Measurements from ENCODE around the gene ADIPOR2. TPM values are rescaled to one million over a fixed set of nuclear protein-coding genes. Genes with fewer than 3 reads are reported as not detected.

Gene ADIPOR2, protein sequence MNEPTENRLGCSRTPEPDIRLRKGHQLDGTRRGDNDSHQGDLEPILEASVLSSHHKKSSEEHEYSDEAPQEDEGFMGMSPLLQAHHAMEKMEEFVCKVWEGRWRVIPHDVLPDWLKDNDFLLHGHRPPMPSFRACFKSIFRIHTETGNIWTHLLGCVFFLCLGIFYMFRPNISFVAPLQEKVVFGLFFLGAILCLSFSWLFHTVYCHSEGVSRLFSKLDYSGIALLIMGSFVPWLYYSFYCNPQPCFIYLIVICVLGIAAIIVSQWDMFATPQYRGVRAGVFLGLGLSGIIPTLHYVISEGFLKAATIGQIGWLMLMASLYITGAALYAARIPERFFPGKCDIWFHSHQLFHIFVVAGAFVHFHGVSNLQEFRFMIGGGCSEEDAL
- 46.6 TPM for total RNA-seq

DNA sequence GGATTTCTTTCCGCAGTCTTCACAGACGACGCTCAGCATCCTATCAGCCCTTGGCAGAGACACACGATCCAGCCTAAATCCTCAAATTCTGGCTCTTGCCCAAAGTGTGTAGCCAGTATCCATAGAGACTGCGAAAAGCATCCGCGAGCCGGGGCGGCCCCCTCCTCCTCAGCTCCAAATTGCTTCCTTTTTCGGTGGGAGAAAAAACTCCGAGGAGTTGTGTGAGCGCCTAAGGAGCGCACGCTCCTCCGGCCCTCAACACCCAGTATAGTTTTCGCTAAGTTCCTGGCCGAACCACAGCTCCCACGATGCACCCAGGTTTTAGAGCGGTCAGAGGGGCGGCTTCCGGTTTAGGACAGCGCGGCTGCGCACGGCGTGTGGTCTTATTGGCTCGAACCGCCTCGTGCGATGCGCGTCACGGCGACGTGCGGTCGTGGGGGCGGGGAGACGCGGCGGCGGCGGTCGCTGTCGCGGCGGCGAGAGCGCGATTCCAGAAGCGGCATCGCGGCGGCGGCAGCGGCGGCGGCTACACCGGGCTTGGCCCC, at the start of gene ADIPOR2:
Gene ADIPOR2 (plus strand): TSS at position 493 of the 545 bp plus-strand sequence. CDS start 63,274 bp downstream, outside the sequence.
- DNase-seq (ENCODE audit: low spot score) = peak; percentile 96

DNA sequence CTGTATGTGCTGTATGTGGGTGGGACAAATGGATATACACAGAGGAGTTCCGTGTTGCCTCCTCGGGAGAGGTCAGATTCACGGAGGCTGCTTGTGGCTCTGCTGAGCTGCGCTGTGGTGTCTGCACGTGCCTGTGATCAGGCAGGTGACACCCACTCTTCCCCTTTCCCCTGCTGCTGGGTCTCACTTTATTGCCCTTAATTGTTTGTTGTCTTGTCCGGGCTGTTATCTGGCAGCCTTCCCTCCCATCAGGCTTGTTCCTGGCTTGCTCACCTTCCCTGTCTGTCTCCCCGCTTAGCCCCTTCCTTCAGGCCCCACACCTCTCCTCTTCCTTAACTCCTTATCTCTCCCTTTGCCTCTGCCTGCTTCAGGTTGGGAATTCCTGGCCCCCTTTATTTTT, 48.4 kb upstream of the ADIPOR2 start:
- no peak for DNase-seq (ENCODE audit: low spot score)

DNA sequence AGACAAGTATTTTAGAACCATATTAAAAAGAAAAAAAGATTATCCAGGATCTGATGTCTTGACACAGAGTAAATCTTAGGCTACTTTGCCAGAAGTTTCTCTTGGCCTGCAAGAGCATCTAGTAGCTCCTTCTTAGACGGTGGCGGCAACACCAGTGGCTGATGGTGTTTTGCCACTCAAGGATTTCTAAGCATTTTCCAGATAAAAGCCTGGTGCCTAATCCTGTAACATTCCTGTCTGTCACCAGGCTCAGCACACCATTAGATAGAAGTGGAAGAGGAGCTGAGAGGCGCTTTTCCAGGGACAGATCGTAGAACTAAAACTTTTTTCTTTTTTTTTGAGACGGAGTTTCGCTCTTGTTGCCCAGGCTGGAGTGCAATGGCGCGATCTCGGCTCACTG, 47.8 kb upstream of the ADIPOR2 start:
- DNase-seq (ENCODE audit: low spot score) = no peak

- DNase-seq (ENCODE audit: low spot score) = no peak
These were observed 46.9 kb upstream of the ADIPOR2 start for GRCh38 chr12:1643905-1644533.

GRCh38 chr12:1644534-1645438, 46.1 kb upstream of the ADIPOR2 start:
- peak; percentile 68 for DNase-seq (ENCODE audit: low spot score)

DNA sequence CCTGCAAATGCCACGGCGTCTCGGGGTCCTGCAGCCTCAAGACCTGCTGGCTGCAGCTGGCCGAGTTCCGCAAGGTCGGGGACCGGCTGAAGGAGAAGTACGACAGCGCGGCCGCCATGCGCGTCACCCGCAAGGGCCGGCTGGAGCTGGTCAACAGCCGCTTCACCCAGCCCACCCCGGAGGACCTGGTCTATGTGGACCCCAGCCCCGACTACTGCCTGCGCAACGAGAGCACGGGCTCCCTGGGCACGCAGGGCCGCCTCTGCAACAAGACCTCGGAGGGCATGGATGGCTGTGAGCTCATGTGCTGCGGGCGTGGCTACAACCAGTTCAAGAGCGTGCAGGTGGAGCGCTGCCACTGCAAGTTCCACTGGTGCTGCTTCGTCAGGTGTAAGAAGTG, 45.1 kb upstream of the ADIPOR2 start:
- DNase-seq (ENCODE audit: low spot score) = no peak

DNA sequence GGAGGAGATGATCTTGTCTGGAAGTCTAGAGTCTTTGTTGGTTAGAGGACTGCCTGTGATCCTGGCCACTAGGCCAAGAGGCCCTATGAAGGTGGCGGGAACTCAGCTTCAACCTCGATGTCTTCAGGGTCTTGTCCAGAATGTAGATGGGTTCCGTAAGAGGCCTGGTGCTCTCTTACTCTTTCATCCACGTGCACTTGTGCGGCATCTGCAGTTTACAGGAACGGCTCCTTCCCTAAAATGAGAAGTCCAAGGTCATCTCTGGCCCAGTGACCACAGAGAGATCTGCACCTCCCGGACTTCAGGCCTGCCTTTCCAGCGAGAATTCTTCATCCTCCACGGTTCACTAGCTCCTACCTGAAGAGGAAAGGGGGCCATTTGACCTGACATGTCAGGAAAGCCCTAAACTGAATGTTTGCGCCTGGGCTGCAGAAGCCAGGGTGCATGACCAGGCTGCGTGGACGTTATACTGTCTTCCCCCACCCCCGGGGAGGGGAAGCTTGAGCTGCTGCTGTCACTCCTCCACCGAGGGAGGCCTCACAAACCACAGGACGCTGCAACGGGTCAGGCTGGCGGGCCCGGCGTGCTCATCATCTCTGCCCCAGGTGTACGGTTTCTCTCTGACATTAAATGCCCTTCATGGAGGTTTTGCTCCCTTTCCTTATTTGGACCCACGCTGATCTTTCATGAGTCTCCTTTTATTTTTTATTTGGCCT, 44.1 kb upstream of the ADIPOR2 start:
- DNase-seq (ENCODE audit: low spot score) = no peak

DNA sequence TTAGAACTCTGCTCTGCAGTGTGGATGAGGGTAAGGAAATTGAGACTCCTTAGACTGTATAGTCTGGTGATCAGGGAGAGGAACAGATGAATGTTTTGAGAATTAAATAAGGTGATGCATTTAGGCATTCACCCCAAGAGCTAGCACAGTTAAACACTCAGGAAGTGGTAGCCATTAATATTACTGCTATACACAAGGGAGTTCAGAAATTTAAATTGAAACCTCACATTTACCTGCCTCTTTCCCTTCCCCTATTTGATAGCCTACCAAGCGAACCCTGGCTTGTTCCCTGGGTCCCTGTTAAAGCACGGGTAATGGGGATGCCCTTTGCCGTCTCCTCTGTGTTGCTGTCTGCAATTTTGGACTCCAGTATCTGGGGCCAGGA, 43.6 kb upstream of the ADIPOR2 start:
- DNase-seq (ENCODE audit: low spot score) = no peak

GRCh38 chr12:1650260-1650977, 40.5 kb upstream of the ADIPOR2 start:
- no peak for DNase-seq (ENCODE audit: low spot score)

DNA sequence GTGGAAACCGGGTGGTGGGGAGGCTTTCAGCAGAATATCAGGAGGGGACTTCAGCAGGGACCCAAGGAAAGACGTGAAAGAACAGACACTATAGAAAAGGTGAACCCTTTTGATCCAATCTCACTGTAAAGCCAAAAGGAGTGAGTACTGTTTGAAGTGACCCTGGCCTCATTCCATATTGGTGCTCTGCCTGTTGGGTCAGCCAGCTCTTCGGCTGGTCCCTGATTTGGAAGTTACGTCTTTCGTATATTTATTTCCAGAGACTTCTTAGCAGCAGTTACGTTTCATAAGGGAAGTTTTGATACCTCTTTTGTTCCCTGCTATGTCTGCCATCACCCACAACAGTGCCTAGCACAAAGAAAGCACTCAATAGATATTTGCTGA, 39.9 kb upstream of the ADIPOR2 start:
- no peak for DNase-seq (ENCODE audit: low spot score)

DNA sequence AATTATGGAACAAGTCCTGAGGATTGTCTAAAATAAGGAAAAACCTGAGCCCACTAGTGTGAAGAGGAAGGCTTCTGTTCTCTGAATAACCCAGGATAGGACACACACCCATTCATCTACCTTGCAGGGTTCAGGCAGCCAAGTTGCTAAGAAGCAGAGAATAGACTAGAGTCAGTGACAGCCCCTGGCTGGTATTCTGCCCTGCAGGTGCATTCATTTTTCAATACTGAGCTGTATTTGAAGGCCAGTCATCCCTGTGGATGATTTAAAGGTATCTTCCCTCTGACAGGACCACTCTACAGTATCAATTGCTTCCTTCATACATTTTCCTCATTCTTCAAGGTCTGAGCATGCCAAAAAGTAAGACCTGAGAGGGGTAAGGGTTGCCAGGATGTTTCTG, 38.9 kb upstream of the ADIPOR2 start:
- DNase-seq (ENCODE audit: low spot score) = no peak

GRCh38 chr12:1655225-1655788, 35.6 kb upstream of the ADIPOR2 start:
- DNase-seq (ENCODE audit: low spot score) = no peak

- no peak for DNase-seq (ENCODE audit: low spot score)
These were observed 34.0 kb upstream of the ADIPOR2 start for GRCh38 chr12:1656902-1657301.

GRCh38 chr12:1657688-1658087, 33.2 kb upstream of the ADIPOR2 start:
- DNase-seq (ENCODE audit: low spot score) = no peak

DNA sequence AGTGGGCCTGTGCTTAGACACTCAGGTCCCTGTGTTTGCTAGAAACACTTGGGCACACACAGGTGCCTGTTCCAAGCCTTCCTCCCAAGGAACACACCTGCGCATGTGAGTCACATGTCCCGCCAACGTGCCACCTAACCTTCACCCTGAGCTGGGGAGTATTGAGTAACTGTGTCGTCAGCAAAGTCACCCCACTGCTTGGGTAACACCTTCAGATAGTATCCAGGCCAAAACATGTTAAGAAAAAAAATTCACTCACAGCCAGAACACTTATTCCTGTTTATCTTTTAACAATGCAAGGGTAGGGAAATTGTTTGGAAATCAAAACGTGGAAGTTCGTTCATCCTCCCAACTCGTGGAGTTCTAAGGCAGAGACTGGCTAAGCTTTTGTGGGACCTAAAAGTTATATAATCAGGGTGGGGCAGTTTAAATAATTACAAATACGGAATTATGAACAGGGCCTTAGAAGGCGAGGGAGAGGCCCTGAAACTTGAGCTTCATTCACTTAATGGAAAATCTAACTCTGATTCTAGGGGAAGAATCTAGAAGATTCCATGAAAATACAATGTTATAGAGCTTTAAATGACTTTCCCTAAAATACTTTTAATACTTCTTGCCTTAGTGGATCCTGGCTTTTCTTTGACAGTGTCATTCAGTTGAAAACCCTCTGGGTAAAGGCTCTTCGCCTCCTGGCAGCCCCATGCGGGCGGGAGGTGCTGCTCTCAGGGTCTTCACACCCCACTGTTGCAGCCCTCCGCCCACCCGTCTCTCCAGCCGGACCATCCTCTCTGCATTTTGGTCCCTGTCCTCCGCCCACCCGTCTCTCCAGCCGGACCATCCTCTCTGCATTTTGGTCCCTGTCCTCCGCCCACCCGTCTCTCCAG, 30.3 kb upstream of the ADIPOR2 start:
- DNase-seq (ENCODE audit: low spot score) = peak; percentile 85

GRCh38 chr12:1661553-1662335, 29.1 kb upstream of the ADIPOR2 start:
- DNase-seq (ENCODE audit: low spot score) = peak; percentile 92

DNA sequence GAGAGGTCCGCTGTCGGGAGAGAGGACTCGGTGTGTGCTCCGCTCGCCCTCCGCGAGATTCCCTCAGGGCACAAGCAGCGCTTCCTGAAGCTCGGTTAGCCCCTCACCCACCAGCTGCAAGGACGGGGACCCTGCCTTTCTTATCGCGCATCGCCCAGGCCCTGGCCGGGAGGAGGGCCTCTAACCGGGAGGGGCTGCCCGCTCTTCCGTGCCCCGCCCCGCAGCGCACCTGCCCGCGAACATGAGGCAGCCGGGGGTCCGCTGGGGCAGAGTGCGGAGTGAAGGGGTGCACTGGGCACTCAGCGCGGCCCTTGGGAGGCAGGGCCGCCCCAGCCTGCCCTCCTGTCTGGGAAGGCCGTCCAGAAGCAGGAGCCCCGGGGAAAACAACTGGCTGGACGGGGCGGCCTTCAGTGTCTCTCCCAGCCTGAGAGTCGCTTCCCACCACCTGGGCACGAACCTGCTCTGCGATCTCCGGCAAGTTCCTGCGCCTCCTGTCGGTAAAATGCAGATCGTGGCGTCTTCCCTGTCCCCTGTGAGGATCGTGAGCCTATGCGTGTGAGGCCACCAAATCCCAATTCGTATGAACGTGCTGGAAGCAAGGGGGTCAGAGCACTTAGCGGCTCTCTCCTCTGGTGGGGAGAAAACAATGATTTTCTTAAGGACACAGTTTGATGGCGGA, 28.0 kb upstream of the ADIPOR2 start:
- DNase-seq (ENCODE audit: low spot score) = no peak
